ENCODE measurements around the gene LRRC61.
"Not testable (repeated sequence)": the region's sequence is repeated elsewhere in the genome, so short reads cannot be mapped to it uniquely, and the experiment has no call there.

GRCh38 chr7:150278383-150278782 lies 44.8 kb upstream of the LRRC61 start:
- not testable (repeated sequence) for TF ChIP-seq ESRRA (CRISPR knock-in tag; IDR thresholded peaks at IDR 0.05; ENCODE audit: low read depth); CTCF (CRISPR knock-in tag; IDR thresholded peaks at IDR 0.05); ZNF260 (CRISPR knock-in tag; IDR thresholded peaks at IDR 0.05; ENCODE audit: borderline replicate concordance, low read depth); YY1 (IDR thresholded peaks at IDR 0.05; ENCODE audit: insufficient read depth, insufficient replicate concordance, low read depth, low read length); ZNF549 (CRISPR knock-in tag; IDR thresholded peaks at IDR 0.05); THRA (CRISPR knock-in tag; IDR thresholded peaks at IDR 0.05; ENCODE audit: borderline replicate concordance); CEBPG (CRISPR knock-in tag; IDR thresholded peaks at IDR 0.05); PITX1 (CRISPR knock-in tag; IDR thresholded peaks at IDR 0.05); TEAD2 (CRISPR knock-in tag; IDR thresholded peaks at IDR 0.05); ATF4 (CRISPR knock-in tag; IDR thresholded peaks at IDR 0.05); HMGXB4 (CRISPR knock-in tag; IDR thresholded peaks at IDR 0.05; ENCODE audit: borderline replicate concordance in 1 of 2, low read depth in 1 of 2); ZBTB33 (CRISPR knock-in tag; IDR thresholded peaks at IDR 0.05); TCF12 (IDR thresholded peaks at IDR 0.05); TCF12 (CRISPR knock-in tag; IDR thresholded peaks at IDR 0.05); CENPBD1 (CRISPR knock-in tag; IDR thresholded peaks at IDR 0.05; ENCODE audit: borderline replicate concordance, low read depth)

All from HepG2 (cell line).